SK-N-MC (cell line): Measurements from ENCODE around the gene ENTR1.

Experiments used
- EZH2 ChIP-seq: fragments of 200-600 bp; sonication (generic); IDR thresholded peaks from one replicate; pipeline ENCODE4 v1.6.1; 2017; ENCODE audit warnings: antibody characterized with exemption
- FOXP2 ChIP-seq: optimal IDR thresholded peaks from 2 replicates; pipeline ENCODE3; 2011; ENCODE audit warnings: mild to moderate bottlenecking, moderate library complexity; ENCODE audit not compliant: insufficient read depth; ENCODE audit errors: extremely low read length, control extremely low read depth

GRCh38 chr9:136380381-136380780 lies 30.0 kb downstream of the ENTR1 start:
- TF ChIP-seq EZH2, result no peak
- no peak for TF ChIP-seq FOXP2
